NK-92 treated with Interleukin-12 subunit alpha and Interleukin-12 subunit beta, amount 100 ng/mL, for 24 hours (cell line): ENCODE data around the gene PLD6.

Experiments
- DNase-seq: peaks from one replicate; lab custom pipeline; 2025; lab: John Stamatoyannopoulos, UW

Gene PLD6

GRCh38 chr17:17154981-17155380 lies 51.2 kb downstream of the PLD6 start:
- no peak for DNase-seq

- no peak for DNase-seq
These were observed 51.6 kb downstream of the PLD6 start for GRCh38 chr17:17154556-17154955.

GRCh38 chr17:17153709-17154108 lies 52.4 kb downstream of the PLD6 start:
- DNase-seq: no peak

- DNase-seq: no peak
These were observed 53.1 kb downstream of the PLD6 start for GRCh38 chr17:17153071-17153470.

GRCh38 chr17:17152385-17152784 lies 53.7 kb downstream of the PLD6 start:
- DNase-seq: no peak

- DNase-seq: no peak
These were observed 54.2 kb downstream of the PLD6 start for GRCh38 chr17:17151962-17152361.

- DNase-seq: no peak
These were observed 54.6 kb downstream of the PLD6 start for GRCh38 chr17:17151541-17151940.

- DNase-seq: no peak
These were observed 55.1 kb downstream of the PLD6 start for GRCh38 chr17:17151055-17151454.
